ENCODE measurements around the gene PAM.

PAM gene

DNA sequence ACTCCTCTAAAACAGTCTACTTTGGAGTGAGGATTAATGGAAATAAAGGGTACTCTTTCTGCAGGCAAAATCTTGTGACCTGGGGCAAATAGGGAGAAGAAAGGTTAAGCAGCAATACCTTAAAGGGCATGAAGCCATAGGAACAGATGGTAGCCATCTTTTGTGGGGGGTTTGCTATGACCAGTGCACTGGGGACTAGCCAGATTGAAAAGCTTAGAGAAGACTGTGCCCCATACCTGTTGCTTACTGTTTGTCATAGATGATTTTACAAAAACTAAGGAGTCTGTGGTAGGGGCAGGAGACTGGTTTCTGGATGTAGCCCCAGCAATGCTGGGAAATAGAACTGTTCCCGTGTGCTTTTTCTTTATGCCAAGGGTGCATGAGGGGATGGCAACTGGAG, 58.6 kb downstream of the PAM start:
- no peak for DNase-seq (ENCODE audit: low read depth in 2 of 2)

DNA sequence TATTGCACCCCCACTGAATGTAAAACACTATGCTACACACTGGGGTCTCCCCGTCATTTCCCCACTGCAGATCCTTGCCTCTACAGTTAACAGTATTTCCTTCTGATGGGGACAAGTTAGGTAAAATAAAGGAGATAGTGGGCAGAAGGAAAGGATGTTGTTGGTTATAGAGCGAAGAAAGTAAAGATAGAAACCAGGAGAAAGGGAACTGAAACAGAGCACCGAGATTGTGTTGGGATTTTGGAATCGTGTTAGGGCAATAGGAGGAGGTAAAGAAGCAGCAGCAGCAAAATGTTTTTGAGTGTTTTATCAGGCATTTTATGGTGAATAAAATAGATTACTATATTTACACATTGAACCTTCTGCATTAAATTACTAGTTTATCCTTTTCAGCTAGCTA, 60.0 kb downstream of the PAM start:
- DNase-seq (ENCODE audit: low read depth in 2 of 2), result no peak

DNA sequence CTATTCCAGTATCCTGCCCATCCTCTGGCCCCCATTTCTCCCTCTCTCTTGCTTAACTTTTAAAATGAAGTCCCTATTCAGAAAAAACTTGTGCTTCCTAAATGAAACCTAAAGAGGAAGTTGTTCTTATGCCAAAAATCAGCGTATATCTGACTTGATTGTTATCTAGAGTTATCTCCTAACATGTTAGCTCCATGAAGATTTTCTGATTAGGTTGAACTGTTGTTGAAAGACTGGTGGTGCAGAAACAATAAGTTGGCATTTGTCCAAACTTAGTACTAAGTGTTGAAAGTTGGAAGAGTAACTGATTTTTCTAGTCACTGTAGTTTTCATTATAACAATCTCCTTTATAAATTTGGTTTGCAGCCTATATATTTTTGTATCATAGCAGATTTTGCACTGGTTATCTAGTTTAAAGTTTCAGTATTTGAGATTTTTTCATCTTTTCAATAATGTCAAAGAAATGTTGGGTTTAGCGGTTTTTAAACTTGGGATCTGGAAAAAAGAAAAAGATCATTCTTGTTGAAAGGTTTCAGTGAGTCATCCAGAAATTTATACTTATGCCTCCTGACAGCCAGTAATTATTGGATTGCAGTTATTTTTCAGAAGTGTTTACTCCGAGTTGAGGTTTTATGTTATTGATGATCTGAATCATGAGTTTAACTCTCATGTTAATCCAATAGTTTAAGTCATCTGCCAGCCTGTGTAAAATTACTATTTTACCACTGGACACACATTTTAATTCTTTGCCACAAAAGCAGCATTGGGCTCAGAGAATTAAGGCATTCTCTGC, 60.6 kb downstream of the PAM start:
- no peak for DNase-seq (ENCODE audit: low read depth in 2 of 2)

DNA sequence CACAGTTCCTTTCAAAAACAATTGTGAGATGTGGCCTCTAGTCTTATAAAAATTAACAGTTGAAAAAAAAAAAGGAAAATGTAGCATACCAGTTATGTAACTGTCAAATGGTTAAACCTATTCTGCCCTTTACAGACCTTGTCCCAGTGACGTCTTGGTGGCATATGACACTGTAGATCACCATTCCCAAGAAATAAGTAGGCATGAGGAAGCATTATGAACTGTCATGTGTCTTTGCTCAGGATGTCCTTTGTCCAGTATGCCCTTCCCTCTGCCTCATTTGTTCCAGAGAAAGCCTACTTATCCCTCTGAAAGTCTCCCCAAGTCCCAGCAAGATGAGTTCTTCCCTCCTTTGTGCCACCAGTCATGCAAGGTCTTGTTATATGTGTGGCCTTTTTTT, 63.2 kb downstream of the PAM start:
- no peak for DNase-seq (ENCODE audit: low read depth in 2 of 2)

DNA sequence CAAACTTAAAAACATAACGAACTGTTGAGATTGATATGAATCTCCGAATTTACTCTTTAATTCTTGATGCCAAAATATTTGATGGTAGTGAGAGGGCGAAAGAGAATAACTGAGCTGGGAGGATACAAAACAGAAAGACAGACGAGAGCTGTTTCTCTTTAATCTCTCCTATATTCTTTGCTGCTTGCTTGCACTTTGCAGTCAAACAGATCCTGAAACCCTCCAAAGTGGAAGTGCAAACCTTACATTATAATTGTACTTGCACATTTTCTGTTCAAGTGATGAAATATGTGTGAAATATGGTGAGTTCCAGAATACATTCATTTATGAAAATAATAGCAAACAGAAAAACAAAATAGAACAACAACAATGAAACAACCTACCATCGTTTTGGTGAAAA, 63.8 kb downstream of the PAM start:
- no peak for DNase-seq (ENCODE audit: low read depth in 2 of 2)

DNA sequence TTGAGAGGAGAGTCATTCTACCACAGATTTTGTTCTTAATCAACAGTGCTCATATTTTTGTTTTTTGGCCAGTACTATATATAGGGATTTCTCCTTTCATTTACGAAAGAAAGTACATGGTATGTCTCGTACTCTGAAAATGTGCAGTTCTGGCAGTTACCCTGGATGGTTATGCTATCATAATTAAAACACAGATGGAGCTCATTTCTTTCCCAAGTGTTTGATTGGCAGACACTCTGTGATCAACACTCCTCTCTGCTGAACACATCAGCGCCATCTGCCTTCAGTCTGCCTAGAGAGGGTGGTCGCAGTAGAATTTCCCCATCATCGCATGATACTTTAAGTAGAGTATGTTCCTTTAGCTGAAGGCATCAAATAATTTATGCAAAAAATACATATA, 64.5 kb downstream of the PAM start:
- no peak for DNase-seq (ENCODE audit: low read depth in 2 of 2)

DNA sequence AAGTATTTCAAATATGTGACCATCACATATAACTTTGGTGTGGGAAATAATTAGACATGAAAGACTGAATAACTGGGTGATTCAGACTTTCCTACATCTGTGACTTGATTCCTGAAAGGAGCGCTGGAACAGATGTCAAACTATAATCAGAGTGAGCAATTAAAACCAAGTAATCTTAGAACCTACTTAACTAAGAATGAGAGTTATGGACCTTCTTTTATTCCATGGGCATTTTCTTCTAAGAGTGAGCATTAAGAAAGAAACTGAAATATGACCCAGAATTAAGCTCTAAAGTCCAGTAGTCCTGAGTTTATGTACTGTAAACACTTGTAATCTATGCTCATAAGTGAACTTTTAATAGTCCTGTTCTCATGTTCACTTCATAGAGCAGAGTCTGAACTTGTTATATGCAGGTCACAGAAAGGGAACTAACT, 68.4 kb downstream of the PAM start:
- DNase-seq (ENCODE audit: low read depth in 2 of 2), result no peak

DNA sequence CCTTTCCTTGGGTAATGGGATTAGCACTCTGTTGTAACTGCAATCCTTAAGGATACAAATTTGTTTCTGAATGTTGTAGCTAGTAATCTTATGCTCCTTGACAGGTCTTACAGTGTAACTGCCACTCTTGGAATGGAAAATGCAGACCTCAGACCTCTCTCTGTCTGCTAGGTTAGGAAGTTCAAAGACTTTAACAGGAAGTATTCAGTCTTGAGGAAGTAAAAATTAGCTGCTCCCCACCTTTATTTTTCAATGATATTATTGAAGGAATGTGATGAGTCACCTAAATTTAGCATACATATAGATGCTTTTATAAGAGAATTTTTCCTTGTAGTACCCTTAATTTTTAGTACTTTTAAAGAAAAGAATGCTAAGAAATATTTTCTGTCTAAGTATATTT, 71.5 kb downstream of the PAM start:
- no peak for DNase-seq (ENCODE audit: low read depth in 2 of 2)

DNA sequence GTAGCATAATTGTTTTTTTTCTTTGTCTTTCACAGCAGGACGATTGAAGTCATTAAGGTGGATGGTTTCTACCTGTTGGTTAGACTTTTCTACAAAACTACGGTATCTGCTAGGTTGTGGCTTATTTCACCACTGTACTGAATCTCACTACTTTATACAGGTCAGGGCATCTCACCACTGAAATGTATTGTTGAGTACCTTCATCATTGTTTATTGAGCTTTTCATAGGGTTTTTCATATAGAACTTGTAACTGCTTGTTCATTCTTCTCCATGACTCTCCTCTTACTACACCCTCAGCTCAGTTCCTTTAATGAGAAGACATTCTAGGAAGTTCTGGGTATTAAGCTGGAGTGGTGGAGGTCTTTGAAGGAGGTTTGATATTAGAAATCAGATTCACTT, 75.1 kb downstream of the PAM start:
- DNase-seq (ENCODE audit: low read depth in 2 of 2), result no peak

DNA sequence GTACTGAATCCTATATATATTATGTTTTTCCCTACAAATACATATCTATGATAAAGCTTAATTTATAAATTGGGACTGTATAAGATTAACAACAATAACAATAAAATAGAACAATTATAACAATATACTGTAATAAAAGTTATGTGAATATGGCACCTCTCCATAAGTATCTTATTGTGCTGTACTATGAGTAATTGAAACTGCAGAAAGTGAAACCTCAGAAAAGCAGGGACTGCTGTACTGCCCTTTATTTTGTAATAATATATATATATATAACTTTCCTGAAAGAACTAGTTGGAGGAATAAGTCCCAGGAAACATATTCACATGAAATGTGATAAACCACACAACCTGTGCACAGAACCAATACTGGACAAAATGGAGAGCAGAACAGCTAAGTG, 77.3 kb downstream of the PAM start:
- DNase-seq (ENCODE audit: low read depth in 2 of 2), result no peak

DNA sequence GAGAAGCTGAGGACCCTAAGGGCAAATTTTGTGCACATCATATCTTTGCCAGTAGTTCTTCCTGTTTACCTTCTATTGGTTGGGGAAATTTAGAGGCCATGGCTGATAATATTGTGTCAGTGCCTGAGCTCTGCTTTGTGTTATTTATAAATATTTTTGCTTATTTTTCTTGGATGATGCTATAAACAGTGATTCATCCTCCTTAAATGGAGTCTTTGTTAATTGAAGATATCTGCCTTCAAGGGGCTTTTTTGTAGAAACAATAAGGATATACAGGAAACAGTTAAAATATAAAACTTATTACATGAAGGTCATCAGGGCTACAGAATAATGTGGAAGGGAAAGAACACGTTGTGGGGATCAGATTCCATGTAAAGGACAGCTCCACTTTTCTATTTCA, 78.0 kb downstream of the PAM start:
- no peak for DNase-seq (ENCODE audit: low read depth in 2 of 2)

DNA sequence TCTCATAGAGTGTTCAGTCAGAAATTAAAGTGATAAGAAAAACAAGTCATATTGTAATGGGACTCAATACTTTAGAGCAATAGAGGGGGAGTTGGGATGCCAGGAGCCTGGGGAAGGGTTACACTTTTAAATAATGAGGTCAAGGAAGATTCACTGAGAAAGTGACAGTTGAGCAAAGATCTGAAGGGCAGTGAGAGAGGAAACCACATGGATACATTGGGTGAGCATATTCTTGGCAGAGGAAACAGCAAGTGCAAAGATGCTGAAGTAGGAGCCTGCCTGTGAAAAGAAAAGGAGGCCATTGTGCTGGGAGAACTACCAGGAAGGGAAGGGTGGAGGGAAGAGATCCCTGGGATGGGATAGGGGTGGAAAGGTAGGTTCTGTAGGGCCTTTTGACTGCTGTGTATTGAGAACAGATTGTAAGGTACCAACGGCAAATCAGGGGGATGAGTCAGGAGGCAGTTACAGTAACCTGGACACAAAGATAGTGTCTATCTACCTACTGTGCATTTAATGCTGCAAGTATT, 79.4 kb downstream of the PAM start:
- DNase-seq (ENCODE audit: low read depth in 2 of 2), result no peak

DNA sequence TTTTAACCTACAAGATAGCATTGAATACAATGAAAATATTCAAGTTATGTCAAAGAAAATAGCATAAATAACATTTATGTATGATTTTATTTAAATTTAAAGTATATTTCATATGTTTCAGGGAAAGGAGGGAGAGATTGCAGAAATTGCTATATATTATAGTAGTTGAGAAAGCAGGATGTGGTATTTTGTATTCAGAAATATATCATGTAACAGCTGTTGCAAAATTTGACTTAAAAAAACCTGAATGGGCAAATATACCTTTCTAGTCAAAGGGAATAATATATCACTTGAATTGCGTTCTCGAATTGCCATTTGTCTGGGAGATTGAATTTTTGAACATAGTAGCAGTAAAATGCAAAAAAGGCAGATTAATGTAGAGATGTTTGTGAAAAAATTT, 80.6 kb downstream of the PAM start:
- no peak for DNase-seq (ENCODE audit: low read depth in 2 of 2)

DNA sequence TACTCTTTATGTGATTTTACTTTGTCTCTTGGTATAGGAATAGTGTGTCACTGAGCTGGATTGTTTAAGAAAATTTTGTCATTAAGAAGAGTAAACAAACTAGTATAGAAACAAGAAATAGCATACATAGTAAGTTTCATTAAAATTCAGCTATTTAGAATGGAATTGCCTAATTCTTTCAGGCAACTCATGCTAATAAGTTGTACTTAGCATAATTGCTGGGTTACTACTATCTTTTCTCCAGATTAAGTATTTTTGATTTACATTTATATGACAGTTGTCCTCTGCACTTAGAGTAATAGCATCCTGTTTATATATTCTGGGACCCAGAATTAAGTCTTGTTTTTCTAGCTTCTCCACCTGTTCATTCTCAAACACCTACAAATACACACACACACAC, 85.9 kb downstream of the PAM start:
- no peak for DNase-seq (ENCODE audit: low read depth in 2 of 2)

DNA sequence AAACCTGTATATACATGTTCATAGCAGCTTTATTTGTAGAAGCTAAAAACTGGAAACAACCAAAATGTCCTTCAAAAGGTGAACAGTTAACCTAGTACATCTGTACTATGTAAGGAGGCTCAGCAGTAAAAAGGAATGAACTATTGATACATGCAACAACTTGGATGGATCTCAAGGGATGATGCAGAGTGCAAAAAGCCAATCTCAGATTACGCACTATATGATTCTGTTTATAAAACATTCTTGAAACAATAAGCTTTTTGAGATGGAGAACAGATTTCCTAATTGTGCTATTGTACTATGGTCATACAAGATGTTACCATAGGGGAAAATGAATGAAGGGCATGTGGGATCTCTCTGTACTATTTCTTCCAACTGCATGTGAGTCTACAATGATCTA, 88.9 kb downstream of the PAM start:
- no peak for DNase-seq (ENCODE audit: low read depth in 2 of 2)

DNA sequence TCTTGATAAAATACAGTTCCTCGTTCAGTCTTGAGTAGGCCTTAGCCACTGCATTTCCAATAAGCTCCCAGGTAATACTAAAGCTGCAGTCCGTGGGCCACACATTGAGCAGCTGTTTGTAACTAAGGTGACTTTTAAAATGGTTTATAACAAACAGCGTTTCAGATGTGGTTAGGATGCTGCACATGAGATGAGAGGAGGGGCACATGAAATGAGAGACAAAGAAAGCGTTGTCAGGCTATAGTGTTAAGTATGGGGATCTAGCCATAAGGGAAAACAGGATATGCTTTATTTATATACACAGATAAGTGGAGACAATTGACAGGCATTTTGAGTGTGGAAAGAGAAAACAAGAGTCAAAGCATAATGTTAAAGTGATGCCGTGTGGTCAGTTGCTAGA, 89.9 kb downstream of the PAM start:
- DNase-seq (ENCODE audit: low read depth in 2 of 2), result no peak

DNA sequence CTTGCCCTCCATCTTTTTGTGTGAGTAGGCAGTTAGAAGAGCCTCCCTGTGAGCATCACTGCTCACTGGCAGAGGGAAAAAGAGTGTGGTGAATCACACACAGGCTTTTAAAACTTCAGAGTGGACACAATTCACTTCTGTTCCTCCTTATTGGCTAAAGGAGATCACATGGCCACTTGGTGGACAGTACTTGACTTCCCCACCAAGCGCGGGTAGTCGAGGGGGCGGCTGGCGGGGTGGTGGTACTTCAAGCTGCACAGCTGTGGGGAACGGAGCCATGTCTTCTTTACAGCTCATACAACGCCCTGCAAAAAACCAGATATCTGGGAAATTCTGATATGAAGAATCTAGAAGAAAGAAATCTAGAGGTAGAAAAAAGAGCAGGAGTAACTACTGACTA, 95.4 kb downstream of the PAM start:
- DNase-seq (ENCODE audit: low read depth in 2 of 2), result no peak

DNA sequence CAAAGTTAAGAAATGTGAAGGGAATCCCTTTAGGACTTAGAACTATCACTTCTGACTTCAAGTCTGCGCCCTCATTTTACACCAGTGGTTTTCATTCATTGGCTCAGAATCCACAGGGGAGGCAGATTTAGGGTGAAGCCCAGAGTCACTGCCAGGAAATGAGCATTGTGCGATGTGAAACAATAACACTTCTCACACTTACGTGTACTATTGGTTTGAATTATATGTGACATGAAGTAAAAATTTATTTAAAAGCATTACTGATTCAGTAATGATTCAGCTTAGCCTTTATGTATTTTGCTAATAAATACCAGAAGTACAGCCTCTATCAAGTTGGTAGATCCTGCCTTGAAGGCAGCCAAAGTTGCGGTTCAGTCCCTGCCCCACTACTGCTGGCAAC, 98.6 kb downstream of the PAM start:
- peak in 1 of 2 donors; percentile 8 for DNase-seq (ENCODE audit: low read depth in 2 of 2)

DNA sequence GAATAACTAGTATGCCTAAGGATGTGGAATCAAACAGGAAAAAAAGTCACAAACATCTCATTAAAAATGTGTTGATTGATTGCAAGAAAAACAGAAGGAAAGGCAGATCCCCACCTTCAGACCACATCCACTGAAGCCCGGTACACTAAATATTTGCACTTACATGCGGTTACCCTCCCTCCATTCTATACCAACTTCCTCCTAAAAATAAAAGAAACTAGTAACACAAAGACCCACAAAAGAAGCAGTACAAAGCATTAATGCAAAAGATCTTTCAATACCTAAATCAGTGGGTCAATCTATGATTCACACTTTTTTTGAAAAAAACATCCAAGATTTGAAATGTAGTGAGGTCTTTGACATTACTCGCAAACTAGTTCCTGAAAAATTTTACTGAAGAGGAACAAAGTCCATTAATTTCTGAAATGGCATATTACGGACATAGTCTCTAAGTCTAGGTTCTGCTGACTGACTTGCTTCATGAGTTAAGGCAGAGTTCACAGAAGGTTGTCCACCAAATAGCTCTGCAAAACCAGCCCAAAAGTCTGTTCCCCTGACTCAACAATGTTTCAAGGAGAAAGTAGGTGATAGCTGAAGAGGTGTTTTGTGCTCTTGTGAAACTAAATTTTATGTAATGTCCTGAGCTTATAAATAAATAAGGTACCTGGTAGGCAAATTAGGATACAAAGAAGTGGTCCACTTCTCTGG, 100.7 kb downstream of the PAM start:
- DNase-seq (ENCODE audit: low read depth in 2 of 2), result no peak

DNA sequence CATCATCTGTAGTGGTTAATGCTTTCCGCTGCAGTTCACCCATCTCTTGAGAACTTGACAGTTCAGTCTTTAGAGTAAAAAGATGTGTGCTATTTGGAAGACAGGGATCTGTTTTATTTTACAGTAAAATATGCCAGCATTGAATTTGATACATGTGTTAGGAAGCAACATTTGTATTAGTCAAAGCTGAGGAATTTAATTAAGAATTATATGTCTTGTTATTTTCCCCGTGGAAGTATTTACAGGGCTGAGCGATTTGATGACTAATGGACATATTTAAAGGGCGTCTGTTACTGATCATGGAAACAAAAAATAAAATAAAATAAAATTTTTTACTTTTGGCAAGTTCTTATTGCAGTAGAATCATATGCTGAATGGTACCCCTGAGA, 101.3 kb downstream of the PAM start:
- no peak for DNase-seq (ENCODE audit: low read depth in 2 of 2)

DNA sequence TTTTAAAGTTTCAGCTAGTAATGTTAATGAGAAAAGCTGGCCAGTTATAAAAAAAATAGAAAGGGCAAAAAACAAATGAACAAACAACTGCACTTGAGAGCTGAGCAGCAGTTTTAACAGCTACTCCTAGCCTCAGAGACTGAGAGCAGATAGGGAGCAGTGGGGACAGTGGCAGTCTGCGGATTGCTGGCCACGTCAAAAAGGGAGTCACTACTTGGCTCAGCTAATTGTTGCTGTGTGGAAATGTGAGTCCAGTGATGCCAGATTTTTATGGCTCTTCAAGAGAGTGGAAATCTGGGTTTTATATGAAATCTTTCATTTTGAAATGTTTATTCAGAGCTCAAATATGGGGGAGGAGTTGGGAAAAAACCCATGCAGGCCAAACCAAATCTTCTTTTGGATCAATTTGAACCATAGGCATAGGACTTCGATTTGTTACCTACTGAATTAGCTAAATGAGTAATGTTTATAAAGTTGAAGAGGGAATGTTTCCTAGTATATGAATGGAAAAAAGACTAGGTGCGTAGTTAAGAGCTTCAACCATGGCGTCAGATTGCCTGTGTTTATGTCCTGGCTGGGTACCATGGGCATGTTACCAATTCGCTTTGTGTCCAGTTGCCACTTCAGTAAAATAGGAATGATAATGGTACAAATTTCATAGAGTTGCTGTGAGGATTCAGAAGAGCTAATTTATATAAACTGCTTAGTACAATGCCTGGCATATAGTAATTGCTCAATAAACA, 102.1 kb downstream of the PAM start:
- no peak for DNase-seq (ENCODE audit: low read depth in 2 of 2)

DNA sequence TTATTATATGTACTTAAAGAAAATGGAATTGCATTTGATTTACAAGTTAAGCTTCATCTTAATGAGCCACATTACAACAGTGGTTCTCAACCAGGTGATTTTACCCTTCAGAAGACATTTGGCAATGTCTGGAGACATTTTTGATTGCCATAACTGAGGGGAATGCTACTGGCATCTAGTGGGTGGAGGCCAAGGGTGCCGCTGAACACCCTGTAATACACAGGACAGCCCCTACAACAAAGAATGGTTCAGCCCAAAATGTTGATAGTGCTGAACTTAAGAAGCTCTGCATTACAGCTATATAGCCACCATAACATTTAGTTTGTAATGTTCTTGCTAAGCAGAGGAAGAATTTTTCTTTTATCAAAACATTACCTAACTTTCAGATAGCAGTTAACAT, 103.1 kb downstream of the PAM start:
- DNase-seq (ENCODE audit: low read depth in 2 of 2), result no peak

DNA sequence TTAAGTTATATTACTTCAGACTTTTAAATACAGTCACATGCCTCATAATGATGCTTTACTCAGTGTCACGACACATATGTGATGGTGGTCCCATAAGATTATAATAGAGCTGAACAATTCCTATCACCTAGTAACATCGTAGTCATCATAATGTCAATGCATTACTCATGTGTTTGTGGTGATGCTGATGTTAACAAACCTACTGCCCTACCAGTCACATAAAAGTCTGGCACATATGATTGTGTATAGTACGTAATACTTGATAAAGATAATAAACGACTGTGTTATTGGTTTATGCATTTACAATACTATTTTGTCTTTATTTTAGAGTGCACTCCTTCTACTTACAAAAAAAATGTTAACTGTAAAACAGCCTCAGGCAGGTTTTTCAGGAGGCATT, 103.7 kb downstream of the PAM start:
- DNase-seq (ENCODE audit: low read depth in 2 of 2), result no peak

Data from stimulated activated CD8-positive, alpha-beta memory T cell treated with anti-CD3 and anti-CD28 coated beads, Interleukin-2, amount 100 ng/mL, for 1 hour (primary cell).